Embryonic facial prominence (tissue), 1 donor: ENCODE data around the gene USP16.

ENCODE experiments used
- DNase-seq: peaks from one replicate; pipeline ENCODE4 v3.0.0-alpha.2; 2016; ENCODE audit errors: extremely low spot score

Gene USP16

GRCh38 chr21:29082046-29082815, 57.8 kb downstream of the USP16 start:
- no peak for DNase-seq

- DNase-seq, result no peak
Measured at GRCh38 chr21:29083306-29083705, 58.8 kb downstream of the USP16 start.

GRCh38 chr21:29084372-29084771, 59.9 kb downstream of the USP16 start:
- DNase-seq, result no peak

- no peak for DNase-seq
Measured at GRCh38 chr21:29085106-29085752, 60.8 kb downstream of the USP16 start.

- DNase-seq, result no peak
Measured at GRCh38 chr21:29091033-29091432, 66.6 kb downstream of the USP16 start.

GRCh38 chr21:29092102-29092959, 67.9 kb downstream of the USP16 start:
- no peak for DNase-seq

- no peak for DNase-seq
Measured at GRCh38 chr21:29096218-29097015, 71.9 kb downstream of the USP16 start.

- DNase-seq, result no peak
Measured at GRCh38 chr21:29098156-29098555, 73.7 kb downstream of the USP16 start.

- DNase-seq, result no peak
Measured at GRCh38 chr21:29102791-29103257, 78.4 kb downstream of the USP16 start.
